Activated CD4-positive, alpha-beta T cell treated with anti-CD3 and anti-CD28 coated beads for 1 hour (primary cell): ENCODE data around the gene SYT14.

ENCODE experiments used
- DNase-seq: peaks from one replicate; pipeline ENCODE4 v3.0.0-alpha.2; 2020

The SYT14 gene

DNA sequence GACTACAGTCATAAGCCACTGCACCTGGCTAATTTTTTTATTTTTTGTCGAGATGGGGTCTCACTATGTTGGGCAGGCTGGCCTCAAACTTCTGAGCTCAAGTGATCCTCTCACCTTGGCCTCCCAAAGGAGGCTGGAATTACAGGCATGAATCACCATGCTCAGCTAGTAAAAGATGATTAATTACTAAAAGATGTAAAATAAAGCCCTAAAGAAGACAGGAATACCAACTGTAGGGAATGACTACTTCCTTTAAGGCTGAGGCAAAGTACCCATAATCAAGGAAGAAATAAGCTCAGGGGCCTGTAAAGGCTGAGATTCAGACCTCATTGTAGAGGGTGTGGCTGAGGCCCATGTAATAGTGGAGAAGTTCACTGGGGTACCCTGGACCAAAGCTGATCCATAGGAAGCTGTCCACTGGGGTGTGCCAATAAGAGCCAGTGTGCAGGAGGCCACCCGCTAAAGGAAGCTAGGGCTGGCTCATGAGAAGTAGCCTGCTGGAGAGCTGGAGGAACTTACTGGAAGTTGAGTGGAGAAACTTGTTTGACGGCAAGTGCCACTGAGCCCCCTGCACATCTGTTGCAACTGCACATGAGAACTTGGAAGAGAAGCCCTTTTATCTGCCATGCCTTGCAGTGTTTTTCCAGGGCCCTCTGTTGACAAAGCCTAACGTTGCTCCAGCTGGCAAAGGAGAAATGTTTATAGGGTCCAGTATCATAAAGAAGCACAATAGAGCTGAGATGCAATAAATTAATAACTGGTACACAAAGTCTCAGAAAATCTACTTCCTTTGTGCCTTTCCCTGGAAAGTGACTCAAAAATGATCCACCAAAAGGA is 276.8 kb downstream of the SYT14 start:
- no peak for DNase-seq

DNA sequence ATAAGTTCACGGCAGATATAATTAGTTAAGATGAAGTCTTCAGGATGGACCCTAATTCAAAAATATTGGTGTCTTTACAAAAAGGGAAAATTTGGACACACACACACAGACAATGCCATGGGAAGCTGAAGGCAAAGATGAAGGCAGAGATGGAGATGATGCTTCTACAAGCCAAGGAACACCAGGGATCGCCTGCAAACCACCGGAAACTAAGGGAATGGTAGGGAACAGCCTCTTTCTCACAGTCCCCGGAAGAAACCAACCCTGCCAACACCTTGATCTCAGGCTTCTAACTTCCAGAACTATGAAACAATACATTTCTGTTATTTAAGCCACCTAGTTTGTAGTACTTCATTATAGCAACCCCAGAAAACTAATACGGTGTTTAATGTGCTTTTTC is 279.5 kb downstream of the SYT14 start:
- DNase-seq: no peak

- DNase-seq: no peak
These were observed 280.0 kb downstream of the SYT14 start for GRCh38 chr1:210218047-210218446.
